Measurements from ENCODE around the gene ABCF2.

- TF ChIP-seq POLR2A (IDR thresholded peaks at IDR 0.05) (no peak), CTCF (IDR thresholded peaks at IDR 0.05) (no peak), POLR2AphosphoS5 (IDR thresholded peaks at IDR 0.05) (no peak)
Measured at GRCh38 chr7:151264615-151265014, 37.6 kb upstream of the ABCF2 start.

Data from upper lobe of left lung (tissue), 4 donors.